ENCODE measurements around the gene ARHGAP25. TPM values are rescaled to one million over a fixed set of nuclear protein-coding genes. Genes with fewer than 3 reads are reported as not detected.

ARHGAP25 gene
- polyA plus RNA-seq, 3 donors: 20.8 to 56.8 (median 36.3) TPM

DNA sequence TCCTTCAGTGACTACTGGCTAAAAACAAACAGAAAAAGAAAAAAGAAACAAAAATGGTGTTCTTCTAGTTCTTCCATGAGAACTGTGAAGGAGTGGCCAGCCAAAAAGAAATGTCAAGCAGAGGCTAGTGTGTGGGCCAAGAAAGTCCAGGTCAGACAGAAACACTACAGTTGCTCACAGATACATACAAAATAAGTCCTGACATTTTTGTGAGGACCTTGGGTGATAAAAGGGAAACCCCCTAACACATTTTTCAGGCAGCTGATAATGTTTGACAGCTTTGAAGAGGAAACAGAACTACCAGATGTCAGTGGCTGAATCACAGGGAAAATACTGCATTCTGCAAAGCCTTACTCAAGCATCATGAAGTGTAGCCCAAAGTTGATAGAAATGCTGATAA, 28.1 kb downstream of the ARHGAP25 start:
- Mint-ChIP-seq H3K4me1 (peaks cover 74% of the 10 kb centered on the region), H3K36me3 (peaks cover 24 to 31% of the 10 kb centered on the region in 2 donors), H3K27ac (peak overlapping the region; percentile 89 to 96 (median 95)), H3K9me3 (no peaks in the 10 kb centered on the region), H3K4me3 (peak overlapping the region in 1 of 2 donors; percentile 58), H3K27me3 (ENCODE audit: low read depth in 3 of 3) (no peaks in the 10 kb centered on the region)
- Histone ChIP-seq H3K4me3 (replicated peaks in 1 of 3; ENCODE audit: low read depth in 2 of 3, low read length in 3 of 3) (peak overlapping the region in 1 of 3 experiments; percentile 5), H3K9ac (ENCODE audit: insufficient read depth, low read length, poor library complexity, severe bottlenecking) (no peak overlapping the region), H3K79me2 (ENCODE audit: insufficient read depth, low read length) (peaks cover 98% of the 10 kb centered on the region), H3K4me2 (replicated peaks; ENCODE audit: extremely low read depth, low read length, poor library complexity, severe bottlenecking) (peak overlapping the region; percentile 30), H3K9me3 (replicated peaks in 1 of 2; ENCODE audit: control insufficient read depth in 1 of 2, insufficient read depth in 1 of 2, low read length in 2 of 2) (no peaks in the 10 kb centered on the region), H3K27me3 (ENCODE audit: control insufficient read depth in 2 of 2, insufficient read depth in 2 of 2, low read length in 2 of 2) (no peaks in the 10 kb centered on the region), H3K27ac (ENCODE audit: low read depth in 1 of 2, low read length in 2 of 2) (peak overlapping the region; percentile 70 to 83), H2AFZ (ENCODE audit: insufficient read depth, low read depth, low read length, poor library complexity, severe bottlenecking) (no peak overlapping the region), H4K20me1 (ENCODE audit: insufficient read depth, low read length) (no peaks in the 10 kb centered on the region), H3K36me3 (replicated peaks in 1 of 2; ENCODE audit: control insufficient read depth in 1 of 2, insufficient read depth in 2 of 2, low read length in 2 of 2) (peaks cover 4 to 10% of the 10 kb centered on the region in 2 donors), H3K4me1 (ENCODE audit: control insufficient read depth in 1 of 2, insufficient read depth in 2 of 2, low read length in 2 of 2) (peaks cover 64 to 68% of the 10 kb centered on the region in 2 donors)
- intact Hi-C loops (cut with micrococcal nuclease): loop anchor here in 1 of 2 donors (2.0 kb wide), 2 partner anchors 14 kb away; no protein-coding TSS in a partner anchor
- DNase-seq: peak; percentile 60 to 88 (median 74)
- TF ChIP-seq, protein P1, sequence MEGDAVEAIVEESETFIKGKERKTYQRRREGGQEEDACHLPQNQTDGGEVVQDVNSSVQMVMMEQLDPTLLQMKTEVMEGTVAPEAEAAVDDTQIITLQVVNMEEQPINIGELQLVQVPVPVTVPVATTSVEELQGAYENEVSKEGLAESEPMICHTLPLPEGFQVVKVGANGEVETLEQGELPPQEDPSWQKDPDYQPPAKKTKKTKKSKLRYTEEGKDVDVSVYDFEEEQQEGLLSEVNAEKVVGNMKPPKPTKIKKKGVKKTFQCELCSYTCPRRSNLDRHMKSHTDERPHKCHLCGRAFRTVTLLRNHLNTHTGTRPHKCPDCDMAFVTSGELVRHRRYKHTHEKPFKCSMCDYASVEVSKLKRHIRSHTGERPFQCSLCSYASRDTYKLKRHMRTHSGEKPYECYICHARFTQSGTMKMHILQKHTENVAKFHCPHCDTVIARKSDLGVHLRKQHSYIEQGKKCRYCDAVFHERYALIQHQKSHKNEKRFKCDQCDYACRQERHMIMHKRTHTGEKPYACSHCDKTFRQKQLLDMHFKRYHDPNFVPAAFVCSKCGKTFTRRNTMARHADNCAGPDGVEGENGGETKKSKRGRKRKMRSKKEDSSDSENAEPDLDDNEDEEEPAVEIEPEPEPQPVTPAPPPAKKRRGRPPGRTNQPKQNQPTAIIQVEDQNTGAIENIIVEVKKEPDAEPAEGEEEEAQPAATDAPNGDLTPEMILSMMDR (IDR thresholded peaks at IDR 0.05): no peak

GRCh38 chr2:68764041-68764805, 29.6 kb downstream of the ARHGAP25 start:
- H3K79me2 ChIP-seq (ENCODE audit: insufficient read depth, low read length): peaks cover 98% of the 10 kb centered on the region
- no peak overlapping the region for H3K9ac ChIP-seq (ENCODE audit: insufficient read depth, low read length, poor library complexity, severe bottlenecking)

More at GRCh38 chr2:68764041-68764805, 29.6 kb downstream of the ARHGAP25 start:
- Histone ChIP-seq H3K27me3 (ENCODE audit: control insufficient read depth in 2 of 2, insufficient read depth in 2 of 2, low read length in 2 of 2) (no peaks in the 10 kb centered on the region), H3K27ac (ENCODE audit: low read depth in 1 of 2, low read length in 2 of 2) (peak overlapping the region; percentile 67 to 93), H3K36me3 (replicated peaks in 1 of 2; ENCODE audit: control insufficient read depth in 1 of 2, insufficient read depth in 2 of 2, low read length in 2 of 2) (no peaks in the 10 kb centered on the region), H3K4me3 (replicated peaks in 1 of 3; ENCODE audit: low read depth in 2 of 3, low read length in 3 of 3) (peak overlapping the region in 2 of 3 experiments; percentile 10 to 62), H2AFZ (ENCODE audit: insufficient read depth, low read depth, low read length, poor library complexity, severe bottlenecking) (peak overlapping the region; percentile 48), H3K4me1 (ENCODE audit: control insufficient read depth in 1 of 2, insufficient read depth in 2 of 2, low read length in 2 of 2) (peaks cover 79 to 84% of the 10 kb centered on the region in 2 donors), H3K9me3 (replicated peaks in 1 of 2; ENCODE audit: control insufficient read depth in 1 of 2, insufficient read depth in 1 of 2, low read length in 2 of 2) (no peaks in the 10 kb centered on the region), H3K4me2 (replicated peaks; ENCODE audit: extremely low read depth, low read length, poor library complexity, severe bottlenecking) (peak overlapping the region; percentile 70), H4K20me1 (ENCODE audit: insufficient read depth, low read length) (no peaks in the 10 kb centered on the region)
- no peak for DNase-seq
- intact Hi-C loops (cut with micrococcal nuclease): no loop called here
- Mint-ChIP-seq H3K4me3 (peak overlapping the region; percentile 29 to 78), H3K9me3 (no peaks in the 10 kb centered on the region), H3K36me3 (peaks cover 12 to 24% of the 10 kb centered on the region in 2 donors), H3K27ac (peak overlapping the region; percentile 91 to 99 (median 97)), H3K27me3 (ENCODE audit: low read depth in 3 of 3) (no peaks in the 10 kb centered on the region), H3K4me1 (peaks cover 85% of the 10 kb centered on the region)
- WGBS (ENCODE audit: insufficient coverage): 91% methylated on average over 3 of the region's 6 CpGs
- TF ChIP-seq, protein P1 (IDR thresholded peaks at IDR 0.05): no peak

Data from CD14-positive monocyte (primary cell).